CD4-positive, CD25-positive, alpha-beta regulatory T cell (primary cell): Measurements from ENCODE around the gene OTUB1. TPM values are rescaled to one million over a fixed set of nuclear protein-coding genes. Genes with fewer than 3 reads are reported as not detected.

Experiments
- ATAC-seq, 2 donors: fragments of 150-1000 bp; cut with Tn5 transposase; one replicate each; pipeline ENCODE4 v1.10.0; 2021; ENCODE audit warnings: low read depth in 2 of 2, moderate number of reproducible peaks in 2 of 2, moderate library complexity in 1 of 2
- DNase-seq, 3 donors: peaks; one replicate each; pipeline versions ENCODE4 v3.0.0 to v3.0.0-alpha.2; 2012 to 2022; ENCODE audit warnings: mixed read lengths in 1 of 3
- H3K27ac ChIP-seq: one replicate; pipeline ENCODE4 v1.7.0; 2013; ENCODE audit warnings: mild to moderate bottlenecking, low read length; ENCODE audit not compliant: insufficient read depth, poor library complexity, severe bottlenecking
- H3K27me3 ChIP-seq: one replicate; pipeline ENCODE4 v1.7.0; 2013; ENCODE audit warnings: low read length; ENCODE audit not compliant: control insufficient read depth, insufficient read depth
- H3K36me3 ChIP-seq: one replicate; pipeline ENCODE4 v1.7.0; 2013; ENCODE audit warnings: mild to moderate bottlenecking, low read length, moderate library complexity; ENCODE audit not compliant: control insufficient read depth, insufficient read depth
- H3K4me1 ChIP-seq: 2 replicates; pipeline ENCODE4 v1.7.0; 2013; ENCODE audit warnings: mild to moderate bottlenecking, low read length; ENCODE audit not compliant: insufficient read depth, control insufficient read depth, poor library complexity, severe bottlenecking
- H3K4me3 ChIP-seq: one replicate; pipeline ENCODE4 v1.7.0; 2013; ENCODE audit warnings: low read depth, mild to moderate bottlenecking, low read length, moderate library complexity
- H3K9me3 ChIP-seq, 2 experiments: 1 replicate in 1 of 2; 2 replicates in 1 of 2; pipeline ENCODE4 v1.7.0; 2013; ENCODE audit warnings: low read length in 2 of 2, mild to moderate bottlenecking in 1 of 2, moderate library complexity in 1 of 2; ENCODE audit not compliant: control insufficient read depth in 2 of 2
- H3K27ac Mint-ChIP-seq, 3 donors: one replicate each; pipeline ENCODE4 v1.8.0; 2020 to 2022; ENCODE audit warnings: mild to moderate bottlenecking in 3 of 3, mixed read lengths in 3 of 3, moderate library complexity in 2 of 3
- H3K27me3 Mint-ChIP-seq: one replicate; pipeline ENCODE4 v1.8.0; 2022; ENCODE audit warnings: mild to moderate bottlenecking, mixed read lengths
- H3K36me3 Mint-ChIP-seq: one replicate; pipeline ENCODE4 v1.8.0; 2020; ENCODE audit warnings: mixed read lengths
- H3K4me1 Mint-ChIP-seq, 4 donors: one replicate each; pipeline ENCODE4 v1.8.0; 2020 to 2022; ENCODE audit warnings: mixed read lengths in 4 of 4, mild to moderate bottlenecking in 1 of 4
- H3K4me3 Mint-ChIP-seq, 4 donors: one replicate each; pipeline ENCODE4 v1.8.0; 2020 to 2022; ENCODE audit warnings: mild to moderate bottlenecking in 4 of 4, mixed read lengths in 4 of 4, moderate library complexity in 3 of 4
- H3K9me3 Mint-ChIP-seq, 7 donors: one replicate each; pipeline ENCODE4 v1.8.0; 2020 to 2022; ENCODE audit warnings: mixed read lengths in 7 of 7, mild to moderate bottlenecking in 3 of 7, moderate library complexity in 2 of 7
- polyA plus RNA-seq, 4 donors: library from polyadenylated mRNA; unstranded; fragments of 300-500 nt; fragmentation: Illumina TruSeq; gene quantifications; one replicate each; pipeline ENCODE4 v1.2.3, GENCODE V29; 2021
- total RNA-seq: library from RNA; stranded (reverse); gene quantifications from one replicate; pipeline ENCODE4 v1.2.3, GENCODE V29; 2022

Gene OTUB1
- total and polyA plus RNA-seq, 5 donors from 2014 or later, result 78.6 to 216 (median 156) TPM

DNA sequence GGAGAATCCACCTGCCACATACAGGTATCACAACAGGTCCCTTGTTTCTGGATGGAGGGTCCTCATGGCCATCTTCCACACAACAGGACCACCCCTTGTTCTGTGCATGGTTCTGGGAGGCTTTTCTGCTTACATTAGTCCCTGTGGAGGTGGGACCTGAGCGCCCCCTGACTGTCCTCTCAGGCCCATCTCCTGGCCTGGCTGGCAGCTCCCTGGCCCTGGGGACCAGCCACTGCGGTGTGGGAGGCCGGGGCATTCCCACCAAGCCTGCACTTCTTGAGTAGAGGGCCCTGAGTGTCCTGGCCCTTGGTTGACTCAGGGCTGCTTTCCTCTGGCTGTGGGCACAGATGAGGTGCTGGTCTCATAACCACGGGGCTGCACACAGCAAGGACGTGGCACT is 6.8 kb upstream of the OTUB1 start:
- no peaks in the 10 kb centered on the region for H3K9me3 ChIP-seq
- peaks cover 1 to 27% (median 12%) of the 10 kb centered on the region in 4 donors for H3K4me1 Mint-ChIP-seq
- peaks cover 0 to 1% (median 0%) of the 10 kb centered on the region in 7 donors for H3K9me3 Mint-ChIP-seq
- H3K4me3 Mint-ChIP-seq, result peak overlapping the region in 1 of 4 donors; percentile 83
- H3K27me3 ChIP-seq, result no peaks in the 10 kb centered on the region
- H3K27ac Mint-ChIP-seq, result peak overlapping the region in 1 of 3 donors; percentile 36
- no peaks in the 10 kb centered on the region for H3K27me3 Mint-ChIP-seq
- H3K36me3 Mint-ChIP-seq, result peaks cover 2% of the 10 kb centered on the region
- H3K36me3 ChIP-seq, result peaks cover 4% of the 10 kb centered on the region
- no peak overlapping the region for H3K27ac ChIP-seq
- H3K4me1 ChIP-seq, result peaks cover 14% of the 10 kb centered on the region
- no peak overlapping the region for H3K4me3 ChIP-seq
- no peak for DNase-seq
- no peak for ATAC-seq

DNA sequence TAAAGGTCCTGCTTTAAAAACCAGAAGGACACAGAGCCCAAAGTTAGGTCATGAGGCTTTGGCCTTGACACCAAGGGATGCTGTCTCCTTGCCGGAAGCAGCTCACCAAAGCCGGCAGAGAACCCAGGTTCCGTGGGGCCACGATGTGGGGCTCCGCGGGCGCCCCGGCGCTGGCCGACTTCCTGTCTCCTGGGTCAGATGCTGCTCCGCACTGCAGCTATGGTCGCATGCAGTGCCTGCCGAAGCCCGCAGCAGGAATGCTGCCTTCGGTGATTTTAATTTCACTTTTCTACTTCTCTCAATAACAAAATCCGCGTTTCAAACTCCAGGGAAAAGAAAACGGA is 454 bp upstream of the OTUB1 start:
- peak overlapping the region; percentile 93 for H3K27ac ChIP-seq
- Mint-ChIP-seq H3K4me1 (peaks cover 5 to 36% (median 25%) of the 10 kb centered on the region in 4 donors), H3K9me3 (no peaks in the 10 kb centered on the region), H3K27me3 (peaks cover 4% of the 10 kb centered on the region), H3K36me3 (no peaks in the 10 kb centered on the region), H3K27ac (peak overlapping the region; percentile 97 to 99 (median 99)), H3K4me3 (peak overlapping the region; percentile 98 to 99 (median 98))
- H3K27me3 ChIP-seq, result no peaks in the 10 kb centered on the region
- H3K9me3 ChIP-seq, result no peaks in the 10 kb centered on the region
- H3K4me3 ChIP-seq, result peak overlapping the region; percentile 79
- peak; percentile 82 to 86 for ATAC-seq
- peaks cover 20% of the 10 kb centered on the region for H3K36me3 ChIP-seq
- DNase-seq, result peak; percentile 53 to 89 (median 72)
- H3K4me1 ChIP-seq, result peaks cover 31% of the 10 kb centered on the region

DNA sequence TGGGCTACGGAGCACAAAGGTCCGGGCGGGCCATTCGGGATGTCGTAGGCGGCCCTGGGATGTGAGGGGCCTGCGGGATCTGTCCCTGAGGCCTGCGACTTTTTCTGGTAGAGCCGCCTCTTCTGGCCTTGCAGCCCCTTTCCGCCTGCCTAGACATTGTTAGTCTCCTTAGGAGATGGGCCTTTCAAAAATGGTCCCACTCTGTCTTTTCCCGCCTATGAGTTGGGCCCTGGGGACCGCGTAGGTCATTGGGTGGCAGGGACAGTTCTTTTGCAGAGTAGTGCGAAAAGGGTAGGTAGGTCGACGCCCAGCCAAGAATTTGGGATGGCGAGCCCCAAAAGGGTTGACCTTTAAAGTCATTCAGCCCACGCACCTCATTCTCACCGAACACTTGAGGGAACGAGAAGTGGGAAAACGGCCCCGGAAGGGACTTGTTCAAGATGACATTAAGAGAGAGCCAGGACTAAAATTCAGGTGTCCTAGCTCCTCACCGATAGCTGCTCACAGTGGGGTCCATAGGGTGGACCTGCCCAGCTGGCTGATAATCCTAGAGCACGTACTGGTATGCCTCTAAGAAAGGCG is 785 bp downstream of the OTUB1 start:
- Histone ChIP-seq H3K4me1 (peaks cover 31% of the 10 kb centered on the region), H3K36me3 (peaks cover 29% of the 10 kb centered on the region), H3K27me3 (no peaks in the 10 kb centered on the region), H3K27ac (peak overlapping the region; percentile 93), H3K9me3 (no peaks in the 10 kb centered on the region), H3K4me3 (peak overlapping the region; percentile 44)
- Mint-ChIP-seq H3K36me3 (peaks cover 7% of the 10 kb centered on the region), H3K9me3 (no peaks in the 10 kb centered on the region), H3K27ac (peak overlapping the region in 1 of 3 donors; percentile 42), H3K4me1 (peaks cover 5 to 44% (median 29%) of the 10 kb centered on the region in 4 donors), H3K27me3 (peaks cover 4% of the 10 kb centered on the region), H3K4me3 (peak overlapping the region; percentile 74 to 89 (median 80))
- DNase-seq (no peak), ATAC-seq (no peak)

DNA sequence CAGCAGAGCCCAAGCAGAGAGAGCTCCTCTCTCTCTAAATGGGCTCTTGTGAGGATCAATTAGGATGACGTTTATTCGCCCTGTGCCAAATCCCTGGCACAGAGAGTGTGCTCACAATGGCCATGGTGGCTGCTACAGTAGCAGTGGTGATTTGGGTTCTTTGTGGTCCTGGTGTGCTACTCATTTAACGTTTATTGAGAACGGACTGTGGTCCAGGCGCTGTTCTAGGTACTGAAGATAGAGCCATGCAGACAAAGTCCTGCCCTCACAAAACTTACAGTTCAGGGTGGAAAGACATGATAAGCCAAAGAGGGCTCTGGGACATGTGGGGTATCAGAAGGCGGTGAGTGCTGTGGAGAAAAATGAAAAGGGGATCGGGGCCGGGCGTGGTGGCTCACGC is 5.3 kb downstream of the OTUB1 start:
- no peaks in the 10 kb centered on the region for H3K9me3 Mint-ChIP-seq

DNA sequence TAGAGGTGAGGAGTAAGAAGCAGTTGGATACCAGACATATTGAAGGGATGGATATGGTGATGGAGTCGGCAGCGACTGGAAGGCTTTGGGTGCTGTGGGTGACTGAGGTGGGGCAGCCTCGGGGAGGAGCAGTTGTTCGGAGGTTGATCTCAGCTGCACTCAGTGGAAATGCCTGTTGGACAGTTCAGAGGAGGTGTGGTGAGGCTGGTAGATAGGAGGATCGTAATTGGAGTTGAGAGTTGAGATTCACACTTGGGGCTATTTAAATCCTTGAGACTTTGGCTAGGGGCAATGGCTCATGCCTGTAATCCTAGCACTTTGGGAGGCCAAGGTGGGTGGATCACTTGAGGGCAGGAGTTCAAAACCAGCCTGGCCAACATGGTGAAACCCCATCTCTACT is 6.9 kb downstream of the OTUB1 start:
- no peak overlapping the region for H3K27ac ChIP-seq
- H3K4me1 Mint-ChIP-seq, result peaks cover 0 to 36% (median 22%) of the 10 kb centered on the region in 4 donors
- peaks cover 6% of the 10 kb centered on the region for H3K4me1 ChIP-seq
- peaks cover 4% of the 10 kb centered on the region for H3K27me3 Mint-ChIP-seq
- peak overlapping the region in 1 of 3 donors; percentile 56 for H3K27ac Mint-ChIP-seq
- no peaks in the 10 kb centered on the region for H3K27me3 ChIP-seq
- no peak overlapping the region for H3K4me3 Mint-ChIP-seq
- peaks cover 57% of the 10 kb centered on the region for H3K36me3 ChIP-seq
- peaks cover 22% of the 10 kb centered on the region for H3K36me3 Mint-ChIP-seq
- no peaks in the 10 kb centered on the region for H3K9me3 ChIP-seq
- DNase-seq, result no peak
- no peak for ATAC-seq
- H3K9me3 Mint-ChIP-seq, result no peaks in the 10 kb centered on the region
- H3K4me3 ChIP-seq, result no peak overlapping the region

More for the DNA sequence above, 5.3 kb downstream of the OTUB1 start:
- Mint-ChIP-seq H3K36me3 (peaks cover 15% of the 10 kb centered on the region), H3K27ac (no peak overlapping the region), H3K4me3 (peak overlapping the region in 2 of 4 donors; percentile 10 to 71), H3K27me3 (peaks cover 4% of the 10 kb centered on the region), H3K4me1 (peaks cover 0 to 44% (median 26%) of the 10 kb centered on the region in 4 donors)
- Histone ChIP-seq H3K27ac (no peak overlapping the region), H3K4me1 (peaks cover 21% of the 10 kb centered on the region), H3K36me3 (peaks cover 51% of the 10 kb centered on the region), H3K9me3 (no peaks in the 10 kb centered on the region), H3K4me3 (no peak overlapping the region), H3K27me3 (no peaks in the 10 kb centered on the region)
- DNase-seq (no peak), ATAC-seq (no peak)

DNA sequence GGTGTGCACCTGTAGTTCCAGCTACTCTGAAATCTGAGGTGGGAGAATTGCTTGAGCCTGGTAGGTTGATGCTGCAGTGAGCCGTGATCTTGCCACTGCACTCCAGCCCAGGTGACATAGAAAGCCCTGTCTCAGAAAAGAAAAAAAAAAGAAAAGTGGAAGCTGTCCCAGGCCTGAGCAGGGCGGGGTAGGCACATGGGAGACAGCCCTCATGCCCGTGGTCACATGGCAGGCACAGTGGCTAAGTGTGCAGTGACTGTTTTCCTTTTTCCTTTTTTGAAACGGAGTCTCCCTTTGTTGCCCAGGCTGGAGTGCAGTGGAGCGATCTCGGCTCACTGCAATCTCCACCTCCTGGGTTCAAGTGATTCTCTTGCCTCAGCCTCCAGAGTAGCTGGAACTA is 7.8 kb downstream of the OTUB1 start:
- Histone ChIP-seq H3K36me3 (peaks cover 52% of the 10 kb centered on the region), H3K27ac (no peak overlapping the region), H3K4me3 (no peak overlapping the region), H3K27me3 (no peaks in the 10 kb centered on the region), H3K4me1 (peaks cover under 1% of the 10 kb centered on the region), H3K9me3 (no peaks in the 10 kb centered on the region)
- no peak for ATAC-seq
- no peak for DNase-seq
- no peak overlapping the region for H3K4me3 Mint-ChIP-seq
- H3K4me1 Mint-ChIP-seq, result peaks cover 0 to 33% (median 16%) of the 10 kb centered on the region in 4 donors
- H3K36me3 Mint-ChIP-seq, result peaks cover 22% of the 10 kb centered on the region
- no peak overlapping the region for H3K27ac Mint-ChIP-seq
- H3K27me3 Mint-ChIP-seq, result peaks cover 4% of the 10 kb centered on the region
- H3K9me3 Mint-ChIP-seq, result no peaks in the 10 kb centered on the region

DNA sequence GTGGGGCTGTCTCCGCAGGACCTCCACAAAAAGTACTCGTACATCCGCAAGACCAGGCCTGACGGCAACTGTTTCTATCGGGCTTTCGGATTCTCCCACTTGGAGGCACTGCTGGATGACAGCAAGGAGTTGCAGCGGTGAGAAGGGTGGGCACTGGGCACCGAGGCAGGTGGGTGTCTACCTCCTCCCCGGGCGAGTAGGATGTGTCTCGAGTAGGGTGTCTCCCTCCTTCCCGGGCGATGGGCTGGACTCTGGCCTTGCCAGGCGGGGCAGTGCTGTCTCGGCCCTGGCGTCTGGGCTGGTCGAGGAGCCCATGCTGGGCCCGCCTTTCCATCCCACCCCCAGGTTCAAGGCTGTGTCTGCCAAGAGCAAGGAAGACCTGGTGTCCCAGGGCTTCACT is 10.3 kb downstream of the OTUB1 start:
- Histone ChIP-seq H3K27me3 (no peaks in the 10 kb centered on the region), H3K9me3 (no peaks in the 10 kb centered on the region), H3K27ac (no peak overlapping the region), H3K4me3 (no peak overlapping the region), H3K36me3 (peaks cover 34% of the 10 kb centered on the region), H3K4me1 (peaks cover 21% of the 10 kb centered on the region)
- peaks cover 0 to 29% (median 12%) of the 10 kb centered on the region in 4 donors for H3K4me1 Mint-ChIP-seq
- ATAC-seq (no peak), DNase-seq (no peak)
- H3K36me3 Mint-ChIP-seq, result peaks cover 21% of the 10 kb centered on the region
- H3K27me3 Mint-ChIP-seq, result peaks cover 4% of the 10 kb centered on the region
- no peak overlapping the region for H3K4me3 Mint-ChIP-seq
- H3K27ac Mint-ChIP-seq, result no peak overlapping the region
- H3K9me3 Mint-ChIP-seq, result no peaks in the 10 kb centered on the region

DNA sequence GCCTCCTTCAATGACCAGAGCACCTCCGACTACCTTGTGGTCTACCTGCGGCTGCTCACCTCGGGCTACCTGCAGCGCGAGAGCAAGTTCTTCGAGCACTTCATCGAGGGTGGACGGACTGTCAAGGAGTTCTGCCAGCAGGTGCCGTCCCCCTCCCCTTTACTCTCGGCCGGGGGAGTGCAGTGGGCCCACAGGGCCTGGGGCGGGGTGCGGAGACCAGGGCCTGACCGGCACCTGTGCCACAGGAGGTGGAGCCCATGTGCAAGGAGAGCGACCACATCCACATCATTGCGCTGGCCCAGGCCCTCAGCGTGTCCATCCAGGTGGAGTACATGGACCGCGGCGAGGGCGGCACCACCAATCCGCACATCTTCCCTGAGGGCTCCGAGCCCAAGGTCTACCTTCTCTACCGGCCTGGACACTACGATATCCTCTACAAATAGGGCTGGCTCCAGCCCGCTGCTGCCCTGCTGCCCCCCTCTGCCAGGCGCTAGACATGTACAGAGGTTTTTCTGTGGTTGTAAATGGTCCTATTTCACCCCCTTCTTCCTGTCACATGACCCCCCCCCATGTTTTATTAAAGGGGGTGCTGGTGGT is 11.0 kb downstream of the OTUB1 start:
- peaks cover 15% of the 10 kb centered on the region for H3K36me3 Mint-ChIP-seq
- peaks cover 7% of the 10 kb centered on the region for H3K27me3 Mint-ChIP-seq
- peaks cover 21% of the 10 kb centered on the region for H3K4me1 ChIP-seq

More for the DNA sequence above, 11.0 kb downstream of the OTUB1 start:
- H3K9me3 ChIP-seq, result no peaks in the 10 kb centered on the region
- H3K4me3 ChIP-seq, result no peak overlapping the region
- no peak for DNase-seq
- H3K9me3 Mint-ChIP-seq, result no peaks in the 10 kb centered on the region
- no peak overlapping the region for H3K27ac Mint-ChIP-seq
- no peak overlapping the region for H3K27ac ChIP-seq
- ATAC-seq, result no peak
- H3K4me1 Mint-ChIP-seq, result peaks cover 0 to 22% (median 9%) of the 10 kb centered on the region in 4 donors
- peaks cover 33% of the 10 kb centered on the region for H3K36me3 ChIP-seq
- no peak overlapping the region for H3K4me3 Mint-ChIP-seq
- no peaks in the 10 kb centered on the region for H3K27me3 ChIP-seq
